ENCODE data around the gene TNFRSF14. TPM values are rescaled to one million over a fixed set of nuclear protein-coding genes. Genes with fewer than 3 reads are reported as not detected.

Gene TNFRSF14
- total RNA-seq, 4 donors from 2014 or later = 35.2 to 43.6 (median 38.3) TPM

DNA sequence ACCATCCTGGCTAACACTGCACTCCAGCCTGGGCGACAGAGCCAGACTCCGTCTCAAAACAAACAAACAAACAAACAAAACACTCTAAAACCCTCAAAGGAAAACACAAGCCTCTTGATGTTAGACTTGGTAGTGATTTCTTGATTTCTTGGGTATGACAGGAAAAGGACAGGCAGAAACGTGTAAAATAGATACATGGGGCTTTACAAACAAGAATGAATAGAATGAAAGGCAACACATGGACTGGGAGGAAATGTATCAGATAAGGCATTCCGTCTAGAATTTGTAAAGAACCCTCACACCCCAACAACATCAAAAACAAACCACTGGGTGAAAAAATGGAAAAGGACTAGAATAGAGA lies 22.6 kb downstream of the TNFRSF14 start:
- 54 to 70% methylated on average over 4 of the region's 4 CpGs for WGBS, 2 donors
- no peak for DNase-seq (ENCODE audit: low spot score in 2 of 2)
- TF ChIP-seq, protein P1, sequence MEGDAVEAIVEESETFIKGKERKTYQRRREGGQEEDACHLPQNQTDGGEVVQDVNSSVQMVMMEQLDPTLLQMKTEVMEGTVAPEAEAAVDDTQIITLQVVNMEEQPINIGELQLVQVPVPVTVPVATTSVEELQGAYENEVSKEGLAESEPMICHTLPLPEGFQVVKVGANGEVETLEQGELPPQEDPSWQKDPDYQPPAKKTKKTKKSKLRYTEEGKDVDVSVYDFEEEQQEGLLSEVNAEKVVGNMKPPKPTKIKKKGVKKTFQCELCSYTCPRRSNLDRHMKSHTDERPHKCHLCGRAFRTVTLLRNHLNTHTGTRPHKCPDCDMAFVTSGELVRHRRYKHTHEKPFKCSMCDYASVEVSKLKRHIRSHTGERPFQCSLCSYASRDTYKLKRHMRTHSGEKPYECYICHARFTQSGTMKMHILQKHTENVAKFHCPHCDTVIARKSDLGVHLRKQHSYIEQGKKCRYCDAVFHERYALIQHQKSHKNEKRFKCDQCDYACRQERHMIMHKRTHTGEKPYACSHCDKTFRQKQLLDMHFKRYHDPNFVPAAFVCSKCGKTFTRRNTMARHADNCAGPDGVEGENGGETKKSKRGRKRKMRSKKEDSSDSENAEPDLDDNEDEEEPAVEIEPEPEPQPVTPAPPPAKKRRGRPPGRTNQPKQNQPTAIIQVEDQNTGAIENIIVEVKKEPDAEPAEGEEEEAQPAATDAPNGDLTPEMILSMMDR (IDR thresholded peaks at IDR 0.05) = no peak
- no peak for TF ChIP-seq POLR2A (IDR thresholded peaks at IDR 0.05)
- intact Hi-C loops (cut with DNase I; ENCODE audit: low total_unique reads) = no loop called here
- H3K4me3 ChIP-seq (ENCODE audit: low read depth, poor library complexity, severe bottlenecking) = no peak overlapping the region

DNA sequence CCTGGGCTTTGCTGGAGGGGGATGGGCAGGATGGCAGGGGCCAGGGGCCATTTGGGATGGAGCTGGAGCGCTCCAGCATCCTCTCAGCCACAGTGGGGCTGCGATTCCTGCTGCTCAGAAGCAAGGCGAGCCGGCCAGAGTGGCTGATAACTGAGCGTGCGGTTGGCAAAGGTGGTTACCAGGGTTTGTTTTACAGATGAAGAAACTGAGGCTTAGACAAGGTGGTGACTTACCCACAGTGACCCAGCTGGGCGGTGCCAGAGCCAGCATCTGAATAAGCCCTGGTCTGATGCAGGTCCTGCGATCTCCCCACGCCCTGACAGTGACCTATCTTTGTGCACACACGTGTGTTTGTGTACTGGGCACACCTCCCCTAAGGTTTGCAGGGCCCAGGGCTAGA lies 24.5 kb downstream of the TNFRSF14 start:
- no peak for DNase-seq (ENCODE audit: low spot score in 2 of 2)
- intact Hi-C loops (cut with DNase I; ENCODE audit: low total_unique reads) = no loop called here
- TF ChIP-seq, protein P1 (IDR thresholded peaks at IDR 0.05) = no peak
- no peak for TF ChIP-seq POLR2A (IDR thresholded peaks at IDR 0.05)
- WGBS, 2 donors = 86 to 91% methylated on average over 10 of the region's 10 CpGs
- no peak overlapping the region for H3K4me3 ChIP-seq (ENCODE audit: low read depth, poor library complexity, severe bottlenecking)

DNA sequence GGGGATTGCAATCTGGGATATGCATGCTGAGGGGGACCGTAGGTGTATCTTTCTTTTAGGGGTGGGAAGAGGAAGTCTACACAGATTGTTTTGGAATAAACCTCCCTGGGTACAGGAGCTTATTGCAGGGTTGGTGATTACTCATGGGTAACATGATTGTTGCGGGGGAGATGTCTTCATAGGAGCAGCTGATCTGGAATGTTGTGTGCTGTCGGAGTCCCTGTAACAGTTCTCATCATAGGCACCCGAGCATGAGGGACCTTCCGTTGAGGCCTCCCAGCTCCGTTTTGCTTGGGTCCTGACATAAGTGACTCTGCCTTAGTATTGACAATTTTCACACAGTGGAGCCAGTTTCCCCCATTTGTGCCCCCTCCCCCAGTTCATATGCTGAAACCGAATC lies 26.2 kb downstream of the TNFRSF14 start:
- WGBS, 2 donors = 65 to 67% methylated on average over 7 of the region's 7 CpGs

GRCh38 chr1:2583331-2583791 lies 27.2 kb downstream of the TNFRSF14 start:
- no peak for TF ChIP-seq POLR2A (IDR thresholded peaks at IDR 0.05)
- TF ChIP-seq, protein P1 (IDR thresholded peaks at IDR 0.05) = no peak
- no peak for DNase-seq (ENCODE audit: low spot score in 2 of 2)
- intact Hi-C loops (cut with DNase I; ENCODE audit: low total_unique reads) = no loop called here
- 74 to 81% methylated on average over 5 of the region's 5 CpGs for WGBS, 2 donors
- H3K4me3 ChIP-seq (ENCODE audit: low read depth, poor library complexity, severe bottlenecking) = no peak overlapping the region

More for the DNA sequence above, 26.2 kb downstream of the TNFRSF14 start:
- no peak for TF ChIP-seq POLR2A (IDR thresholded peaks at IDR 0.05)
- TF ChIP-seq, protein P1 (IDR thresholded peaks at IDR 0.05) = no peak
- no peak overlapping the region for H3K4me3 ChIP-seq (ENCODE audit: low read depth, poor library complexity, severe bottlenecking)
- intact Hi-C loops (cut with DNase I; ENCODE audit: low total_unique reads) = no loop called here
- no peak for DNase-seq (ENCODE audit: low spot score in 2 of 2)

GRCh38 chr1:2583871-2584351 lies 27.7 kb downstream of the TNFRSF14 start:
- no peak for DNase-seq (ENCODE audit: low spot score in 2 of 2)
- intact Hi-C loops (cut with DNase I; ENCODE audit: low total_unique reads) = no loop called here
- no peak overlapping the region for H3K4me3 ChIP-seq (ENCODE audit: low read depth, poor library complexity, severe bottlenecking)
- 68 to 74% methylated on average over 14 of the region's 14 CpGs for WGBS, 2 donors
- TF ChIP-seq, protein P1 (IDR thresholded peaks at IDR 0.05) = no peak
- TF ChIP-seq POLR2A (IDR thresholded peaks at IDR 0.05) = no peak

- WGBS, 2 donors = 52 to 56% methylated on average over 12 of the region's 12 CpGs
- TF ChIP-seq, protein P1 (IDR thresholded peaks at IDR 0.05) = no peak
- TF ChIP-seq POLR2A (IDR thresholded peaks at IDR 0.05) = no peak
- intact Hi-C loops (cut with DNase I; ENCODE audit: low total_unique reads) = no loop called here
These were observed 28.6 kb downstream of the TNFRSF14 start for GRCh38 chr1:2584686-2585317.

More at GRCh38 chr1:2584686-2585317, 28.6 kb downstream of the TNFRSF14 start:
- DNase-seq (ENCODE audit: low spot score in 2 of 2) = no peak
- no peak overlapping the region for H3K4me3 ChIP-seq (ENCODE audit: low read depth, poor library complexity, severe bottlenecking)

All from lower leg skin (tissue), 4 donors.